ENCODE data around the gene CDH4.

DNA sequence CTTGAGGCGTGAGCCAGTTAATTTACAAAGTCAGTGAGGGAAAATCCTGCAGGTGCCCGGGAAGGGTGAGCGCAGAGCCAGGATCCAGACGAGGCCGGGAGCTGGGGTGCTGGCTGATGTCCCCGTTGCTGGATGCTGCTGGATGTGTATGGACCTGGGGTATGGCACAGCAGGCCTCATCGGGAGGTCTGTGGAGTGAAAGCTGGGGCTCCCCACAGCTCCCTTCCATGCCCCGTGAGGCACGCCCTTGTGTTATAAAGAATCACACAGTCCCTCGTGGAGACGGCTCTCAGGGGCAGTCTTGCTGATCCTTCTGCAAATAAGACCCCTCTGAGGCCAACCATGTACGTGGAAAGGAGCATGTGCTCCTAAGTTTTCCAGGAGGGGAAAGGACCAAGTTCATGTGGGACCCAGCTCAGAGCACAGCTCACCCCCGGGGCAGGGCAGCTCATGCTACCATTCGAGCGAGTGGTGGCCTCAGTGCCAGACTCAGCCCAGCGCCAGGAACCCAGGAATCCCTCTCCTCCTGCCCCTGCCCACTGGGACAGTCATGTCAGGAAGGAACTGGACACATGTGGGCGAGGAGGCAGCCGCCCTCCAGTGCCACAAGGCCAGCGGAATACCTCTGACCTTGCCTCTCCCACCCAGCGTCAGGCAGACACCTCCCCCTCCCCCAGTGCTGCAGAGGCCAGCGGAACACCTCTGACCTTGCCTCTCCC, 97.5 kb downstream of the CDH4 start:
- TF ChIP-seq EP300 (IDR thresholded peaks at IDR 0.05) (no peak), POLR2AphosphoS5 (IDR thresholded peaks at IDR 0.05) (no peak)
- TF ChIP-seq, protein P1, sequence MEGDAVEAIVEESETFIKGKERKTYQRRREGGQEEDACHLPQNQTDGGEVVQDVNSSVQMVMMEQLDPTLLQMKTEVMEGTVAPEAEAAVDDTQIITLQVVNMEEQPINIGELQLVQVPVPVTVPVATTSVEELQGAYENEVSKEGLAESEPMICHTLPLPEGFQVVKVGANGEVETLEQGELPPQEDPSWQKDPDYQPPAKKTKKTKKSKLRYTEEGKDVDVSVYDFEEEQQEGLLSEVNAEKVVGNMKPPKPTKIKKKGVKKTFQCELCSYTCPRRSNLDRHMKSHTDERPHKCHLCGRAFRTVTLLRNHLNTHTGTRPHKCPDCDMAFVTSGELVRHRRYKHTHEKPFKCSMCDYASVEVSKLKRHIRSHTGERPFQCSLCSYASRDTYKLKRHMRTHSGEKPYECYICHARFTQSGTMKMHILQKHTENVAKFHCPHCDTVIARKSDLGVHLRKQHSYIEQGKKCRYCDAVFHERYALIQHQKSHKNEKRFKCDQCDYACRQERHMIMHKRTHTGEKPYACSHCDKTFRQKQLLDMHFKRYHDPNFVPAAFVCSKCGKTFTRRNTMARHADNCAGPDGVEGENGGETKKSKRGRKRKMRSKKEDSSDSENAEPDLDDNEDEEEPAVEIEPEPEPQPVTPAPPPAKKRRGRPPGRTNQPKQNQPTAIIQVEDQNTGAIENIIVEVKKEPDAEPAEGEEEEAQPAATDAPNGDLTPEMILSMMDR (IDR thresholded peaks at IDR 0.05): no peak

Measured in upper lobe of left lung (tissue), 4 donors.